Astrocyte (in vitro differentiated cells and primary cell): ENCODE results near the gene SPARCL1. TPM values are rescaled to one million over a fixed set of nuclear protein-coding genes. Genes with fewer than 3 reads are reported as not detected.
A peak's percentile ranks its signal among the peaks of the same experiment; 100 is the strongest.

Experiments used
- DNase-seq: peaks from one replicate; pipeline ENCODE4 v3.0.0-alpha.2; 2010; ENCODE audit warnings: low read depth
- FAIRE-seq: peaks from 2 replicates; lab custom pipeline; 2011; peaks lifted over from hg19 to GRCh38; lab: Jason Lieb, UNC
- H2AFZ ChIP-seq: 2 replicates; pipeline ENCODE4 v1.6.0; 2012; ENCODE audit warnings: low read depth, low read length, inconsistent platforms
- H3K27ac ChIP-seq: 2 replicates; pipeline ENCODE4 v1.5.1; 2011; ENCODE audit warnings: low read depth, low read length, inconsistent platforms
- H3K27me3 ChIP-seq: 2 replicates; pipeline ENCODE4 v1.6.0; 2011; ENCODE audit warnings: low read length, inconsistent platforms; ENCODE audit not compliant: insufficient read depth
- H3K36me3 ChIP-seq: 2 replicates; pipeline ENCODE4 v1.5.1; 2011; ENCODE audit warnings: low read length, inconsistent platforms; ENCODE audit not compliant: insufficient read depth
- H3K4me1 ChIP-seq: 2 replicates; pipeline ENCODE4 v1.5.1; 2011; ENCODE audit warnings: low read length, inconsistent platforms; ENCODE audit not compliant: insufficient read depth
- H3K4me2 ChIP-seq: 2 replicates; pipeline ENCODE4 v1.6.0; 2012; ENCODE audit warnings: low read length, inconsistent platforms
- H3K4me3 ChIP-seq: 2 replicates; pipeline ENCODE4 v1.5.1; 2011; ENCODE audit warnings: low read depth, mild to moderate bottlenecking, low read length, inconsistent platforms; ENCODE audit not compliant: insufficient read depth
- H3K79me2 ChIP-seq: 2 replicates; pipeline ENCODE4 v1.6.0; 2012; ENCODE audit warnings: mild to moderate bottlenecking, low read length, inconsistent platforms; ENCODE audit not compliant: insufficient read depth
- H3K9ac ChIP-seq: 2 replicates; pipeline ENCODE4 v1.6.0; 2012; ENCODE audit warnings: mild to moderate bottlenecking, low read length, inconsistent platforms
- H3K9me3 ChIP-seq: 2 replicates; pipeline ENCODE4 v1.5.1; 2012; ENCODE audit warnings: low read depth, mild to moderate bottlenecking, low read length, inconsistent platforms; ENCODE audit not compliant: insufficient read depth
- H4K20me1 ChIP-seq: 2 replicates; pipeline ENCODE4 v1.6.0; 2012; ENCODE audit warnings: low read length, inconsistent platforms; ENCODE audit not compliant: insufficient read depth
- H3K27ac Mint-ChIP-seq: one replicate; pipeline ENCODE4 v1.8.0; 2021; ENCODE audit warnings: mild to moderate bottlenecking, mixed read lengths; ENCODE audit not compliant: unreplicated experiment
- H3K27me3 Mint-ChIP-seq: one replicate; pipeline ENCODE4 v1.8.0; 2021; ENCODE audit warnings: low read depth, mixed read lengths; ENCODE audit not compliant: unreplicated experiment
- H3K36me3 Mint-ChIP-seq: one replicate; pipeline ENCODE4 v1.8.0; 2021; ENCODE audit warnings: low read depth, mixed read lengths; ENCODE audit not compliant: unreplicated experiment
- H3K4me1 Mint-ChIP-seq: one replicate; pipeline ENCODE4 v1.8.0; 2021; ENCODE audit warnings: low read depth, mixed read lengths; ENCODE audit not compliant: unreplicated experiment
- H3K4me3 Mint-ChIP-seq: one replicate; pipeline ENCODE4 v1.8.0; 2021; ENCODE audit warnings: mild to moderate bottlenecking, moderate library complexity, mixed read lengths; ENCODE audit not compliant: unreplicated experiment
- H3K9me3 Mint-ChIP-seq: one replicate; pipeline ENCODE4 v1.8.0; 2021; ENCODE audit warnings: mild to moderate bottlenecking, mixed read lengths; ENCODE audit not compliant: unreplicated experiment
- CTCF ChIP-seq: IDR thresholded peaks from 2 replicates; pipeline ENCODE4 v1.5.1; 2011; ENCODE audit warnings: low read depth, mild to moderate bottlenecking, inconsistent platforms, low read length, moderate library complexity; ENCODE audit not compliant: insufficient read depth
- EZH2 ChIP-seq: IDR thresholded peaks from 2 replicates; pipeline ENCODE4 v1.6.1; 2012; ENCODE audit warnings: mild to moderate bottlenecking, low read length, inconsistent platforms; ENCODE audit not compliant: insufficient read depth
- total RNA-seq: library from RNA; stranded (reverse); gene quantifications from 2 replicates; pipeline ENCODE4 v1.2.1, GENCODE V29; 2021

SPARCL1 gene
- total RNA-seq, 1 donor from 2014 or later: 0.25 TPM

- no peak overlapping the region for H3K4me3 Mint-ChIP-seq
- peaks cover 14% of the 10 kb centered on the region for H3K4me1 Mint-ChIP-seq
- Histone ChIP-seq H3K27ac (peak overlapping the region; percentile 47), H3K4me3 (peak overlapping the region; percentile 9), H3K9me3 (no peaks in the 10 kb centered on the region), H3K4me1 (peaks cover 14% of the 10 kb centered on the region), H3K27me3 (no peaks in the 10 kb centered on the region), H3K36me3 (no peaks in the 10 kb centered on the region), H3K4me2 (peak overlapping the region; percentile 53), H3K79me2 (no peaks in the 10 kb centered on the region), H3K9ac (peak overlapping the region; percentile 25), H2AFZ (no peak overlapping the region), H4K20me1 (no peaks in the 10 kb centered on the region)
- H3K27me3 Mint-ChIP-seq: no peaks in the 10 kb centered on the region
- TF ChIP-seq CTCF: no peak
- TF ChIP-seq EZH2: no peak
- H3K9me3 Mint-ChIP-seq: no peaks in the 10 kb centered on the region
- FAIRE-seq (peak; percentile 90), DNase-seq (peak; percentile 95)
- peak overlapping the region; percentile 97 for H3K27ac Mint-ChIP-seq
- no peaks in the 10 kb centered on the region for H3K36me3 Mint-ChIP-seq
Observed at GRCh38 chr4:87506974-87507701, 22.0 kb downstream of the SPARCL1 start.

GRCh38 chr4:87505862-87506261 is 23.3 kb downstream of the SPARCL1 start:
- Histone ChIP-seq H3K36me3 (no peaks in the 10 kb centered on the region), H4K20me1 (no peaks in the 10 kb centered on the region), H3K27ac (no peak overlapping the region), H3K9me3 (no peaks in the 10 kb centered on the region), H3K9ac (no peak overlapping the region), H3K4me3 (no peak overlapping the region), H3K4me1 (peaks cover 14% of the 10 kb centered on the region), H3K27me3 (no peaks in the 10 kb centered on the region), H3K4me2 (no peak overlapping the region), H3K79me2 (no peaks in the 10 kb centered on the region), H2AFZ (no peak overlapping the region)
- FAIRE-seq (no peak), DNase-seq (no peak)
- no peak for TF ChIP-seq EZH2
- TF ChIP-seq CTCF: no peak
- H3K27me3 Mint-ChIP-seq: no peaks in the 10 kb centered on the region
- H3K4me3 Mint-ChIP-seq: no peak overlapping the region
- H3K27ac Mint-ChIP-seq: no peak overlapping the region
- no peaks in the 10 kb centered on the region for H3K9me3 Mint-ChIP-seq
- no peaks in the 10 kb centered on the region for H3K36me3 Mint-ChIP-seq
- peaks cover 14% of the 10 kb centered on the region for H3K4me1 Mint-ChIP-seq
